Cerebellar cortex (tissue), 1 donor: Measurements from ENCODE around the gene XNDC1N.
A peak's percentile ranks its signal among the peaks of the same experiment; 100 is the strongest.

Source experiments
- DNase-seq: peaks from one replicate; pipeline ENCODE4 v3.0.0-alpha.2; 2015; ENCODE audit warnings: low spot score

XNDC1N gene, protein sequence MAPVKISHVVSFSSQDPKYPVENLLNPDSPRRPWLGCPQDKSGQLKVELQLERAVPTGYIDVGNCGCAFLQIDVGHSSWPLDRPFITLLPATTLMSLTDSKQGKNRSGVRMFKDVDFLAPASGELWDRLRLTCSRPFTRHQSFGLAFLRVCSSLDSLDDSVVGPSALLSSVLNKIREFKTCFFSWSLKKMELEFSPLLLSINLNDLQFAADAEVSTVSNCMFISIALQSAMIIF

GRCh38 chr11:71927820-71928736 is at the start of gene XNDC1N:
XNDC1N (minus strand) TSS chr11:71928594; CDS start chr11:71923353, 5,241 bp downstream.
- DNase-seq: peak; percentile 95

DNA sequence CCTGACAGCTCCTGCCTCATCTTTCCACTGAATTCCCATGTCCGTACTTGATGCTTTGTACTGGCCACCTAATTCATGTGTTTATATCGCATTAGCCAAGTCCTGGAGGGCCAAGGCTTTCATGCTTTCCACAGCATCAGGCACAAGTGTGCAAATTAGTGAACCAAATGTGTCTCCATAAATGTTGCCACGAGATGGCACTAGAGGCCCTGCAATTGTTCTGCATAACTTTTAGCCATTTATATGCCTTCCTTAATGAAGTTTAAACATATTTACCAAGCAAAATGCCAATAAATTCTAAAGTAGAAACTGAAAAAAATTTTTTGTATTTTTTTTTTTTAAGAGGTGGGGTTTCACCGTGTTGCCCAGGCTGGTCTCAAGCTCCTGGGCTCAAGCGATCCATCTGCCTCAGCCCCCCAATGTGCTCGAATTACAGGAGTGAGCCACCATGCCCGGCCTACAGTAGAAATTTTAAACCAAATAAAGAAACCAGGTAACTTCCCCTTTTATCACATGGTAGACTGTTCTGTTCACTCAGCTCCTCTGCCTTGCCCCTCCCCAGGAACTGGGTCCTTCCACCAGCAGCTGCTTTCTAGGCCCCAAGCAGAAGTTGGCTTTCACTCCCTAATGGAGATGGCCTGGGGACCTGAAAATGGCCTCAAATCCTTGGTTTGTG is 49.5 kb upstream of the XNDC1N start:
- DNase-seq: peak; percentile 75

DNA sequence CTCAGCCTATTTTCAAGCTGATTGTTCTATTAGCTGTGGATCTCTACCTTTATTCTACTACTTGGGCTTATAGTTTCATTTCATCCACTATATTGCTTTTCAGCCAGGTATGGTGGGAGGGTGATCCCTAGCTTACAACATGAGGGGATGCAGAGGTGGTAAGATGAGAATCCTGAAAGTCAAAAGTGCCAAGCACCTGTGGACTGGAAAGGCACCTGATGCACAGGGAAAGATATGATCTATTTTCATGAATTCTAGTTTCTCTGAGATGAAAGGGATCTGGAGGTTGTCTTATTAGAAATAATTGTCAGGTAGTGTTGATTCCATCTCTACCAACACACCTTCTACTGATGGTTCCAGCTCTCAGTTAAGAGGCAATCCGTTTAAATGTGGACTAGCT is 48.7 kb upstream of the XNDC1N start:
- DNase-seq: no peak

- DNase-seq: no peak
These were observed 48.2 kb upstream of the XNDC1N start for GRCh38 chr11:71976551-71976950.

DNA sequence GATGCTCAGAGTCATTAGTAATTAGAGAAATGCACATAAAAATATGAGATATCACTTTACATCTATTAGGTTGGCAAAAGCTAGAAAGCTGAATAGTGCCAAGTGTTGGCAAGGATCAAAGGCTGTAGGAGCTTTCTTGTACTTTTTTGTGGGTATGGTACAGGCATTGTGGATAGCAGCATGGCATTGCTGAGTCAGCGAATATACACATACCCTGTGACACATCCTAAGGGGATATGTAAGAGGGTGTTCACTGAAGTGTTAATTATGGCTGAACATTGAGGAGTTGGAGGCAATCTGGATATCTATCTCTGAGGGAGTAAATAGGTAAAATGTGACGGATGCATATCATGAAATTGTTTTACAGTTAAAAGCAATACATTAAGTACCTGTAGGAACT is 43.3 kb upstream of the XNDC1N start:
- no peak for DNase-seq

GRCh38 chr11:71964641-71965040 is 36.2 kb upstream of the XNDC1N start:
- no peak for DNase-seq

GRCh38 chr11:71963468-71963867 is 35.1 kb upstream of the XNDC1N start:
- no peak for DNase-seq

- no peak for DNase-seq
These were observed 34.1 kb upstream of the XNDC1N start for GRCh38 chr11:71962428-71963038.

GRCh38 chr11:71955898-71956456 is 27.6 kb upstream of the XNDC1N start:
- DNase-seq: no peak

GRCh38 chr11:71951741-71952310 is 23.4 kb upstream of the XNDC1N start:
- no peak for DNase-seq

DNA sequence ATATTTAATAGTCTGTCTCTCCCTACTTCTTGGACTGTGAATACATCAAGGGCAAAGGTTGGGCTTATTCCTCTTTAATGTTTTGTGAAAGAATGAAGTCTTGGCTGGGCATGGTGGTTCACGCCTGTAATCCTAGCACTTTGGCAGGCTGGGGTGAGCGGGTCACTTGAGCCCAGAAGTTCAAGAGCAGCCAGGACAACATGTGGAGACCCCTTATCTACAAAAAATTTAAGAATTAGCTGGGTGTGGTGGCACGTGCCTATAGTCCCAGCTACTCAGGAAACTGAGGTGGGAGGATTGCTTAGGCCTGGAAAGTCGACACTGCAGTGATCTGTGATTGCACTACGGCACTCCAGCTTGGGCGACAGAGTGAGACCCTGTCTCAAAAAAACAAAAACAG is 20.6 kb upstream of the XNDC1N start:
- DNase-seq: no peak

- DNase-seq: no peak
These were observed 20.1 kb upstream of the XNDC1N start for GRCh38 chr11:71948314-71949027.

- DNase-seq: no peak
These were observed 19.1 kb upstream of the XNDC1N start for GRCh38 chr11:71947498-71947897.

- no peak for DNase-seq
These were observed 17.8 kb upstream of the XNDC1N start for GRCh38 chr11:71946144-71946571.

DNA sequence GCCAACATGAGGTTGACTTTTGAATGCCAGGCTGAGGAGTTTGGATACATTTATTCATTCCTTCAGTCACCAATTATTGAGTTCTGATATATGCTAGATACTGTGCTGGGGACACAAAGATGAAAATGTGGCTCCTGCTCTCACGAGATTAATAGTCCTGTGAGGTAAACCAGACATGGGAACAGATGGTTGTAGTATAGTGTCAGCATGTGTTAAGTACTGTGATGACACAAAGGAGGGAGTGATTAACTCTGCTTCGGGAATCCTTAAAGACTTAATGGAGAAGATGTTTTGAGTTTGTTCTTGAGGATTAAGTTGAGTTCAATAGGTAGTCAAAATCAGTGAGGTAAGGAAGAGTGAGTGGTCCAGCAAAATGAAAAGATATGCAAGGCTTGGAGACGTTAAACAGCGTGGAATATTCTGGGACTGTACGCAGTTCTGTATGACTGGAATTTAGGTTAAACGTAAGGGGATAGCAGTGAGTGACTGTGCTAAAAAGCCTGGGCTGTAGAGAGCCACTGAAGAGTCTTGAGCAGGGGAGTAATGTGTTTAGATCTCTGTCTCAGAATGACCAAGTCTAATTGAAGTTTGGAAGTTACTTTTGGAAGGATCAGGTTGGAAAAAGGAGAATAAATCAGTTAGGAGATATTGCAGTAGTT is 12.3 kb upstream of the XNDC1N start:
- no peak for DNase-seq

DNA sequence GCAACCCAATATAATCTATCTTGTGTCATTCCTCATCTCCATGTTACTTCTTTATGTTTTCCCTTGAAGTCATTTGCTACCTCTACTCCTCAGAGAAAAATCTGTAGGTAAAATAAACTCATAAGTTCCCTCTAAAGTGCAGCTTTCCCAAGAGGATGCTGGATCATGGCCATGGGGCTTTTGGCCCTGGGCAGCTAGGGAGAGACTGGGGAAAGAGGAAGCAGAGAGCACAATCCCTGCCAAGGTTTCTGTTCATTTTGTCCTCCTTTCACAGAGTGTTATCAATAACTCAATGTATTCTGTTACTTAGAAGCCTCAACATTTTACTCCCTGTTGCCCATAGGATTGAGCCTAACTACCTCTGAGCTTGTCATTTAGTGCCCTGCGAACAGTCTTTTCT is 9.4 kb upstream of the XNDC1N start:
- DNase-seq: no peak

- DNase-seq: no peak
These were observed 8.4 kb upstream of the XNDC1N start for GRCh38 chr11:71936825-71937224.

DNA sequence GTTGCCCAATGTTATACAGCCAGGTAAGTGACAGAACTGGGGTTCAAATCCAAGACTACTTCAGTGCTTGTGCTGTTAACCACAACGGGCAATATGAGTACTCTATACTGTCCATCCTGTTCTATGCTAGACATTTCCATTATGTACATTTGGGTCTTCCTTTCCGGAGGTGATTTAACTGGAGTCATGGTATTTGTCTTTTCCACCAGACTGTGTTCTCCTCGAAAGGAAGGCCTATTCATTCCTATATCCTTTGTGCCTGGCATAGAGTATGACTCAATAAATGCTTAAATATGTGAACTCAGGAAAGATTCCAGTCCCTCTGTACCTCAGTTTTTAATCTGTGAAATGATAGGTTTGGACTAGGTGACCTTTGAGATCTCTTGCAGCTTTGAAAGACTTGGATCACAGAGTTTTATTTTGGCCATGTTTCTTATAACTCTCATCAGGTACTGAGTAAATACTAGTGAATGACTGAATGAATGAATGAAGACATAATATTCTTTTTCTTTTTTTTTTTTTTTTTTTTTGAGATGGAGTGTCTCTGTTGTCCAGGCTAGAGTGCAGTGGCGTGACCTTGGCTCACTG is 7.0 kb upstream of the XNDC1N start:
- no peak for DNase-seq

- DNase-seq: no peak
These were observed 5.8 kb upstream of the XNDC1N start for GRCh38 chr11:71934213-71934612.
